Measurements from ENCODE around the gene DTNA. TPM values are rescaled to one million over a fixed set of nuclear protein-coding genes. Genes with fewer than 3 reads are reported as not detected.

DTNA gene
- total and polyA plus RNA-seq, 12 donors, result 6.3 to 43.9 (median 22.3) TPM

- DNase-seq, result no peak
- Histone ChIP-seq H3K9me3 (replicated peaks in 1 of 3) (no peaks in the 10 kb centered on the region), H3K4me1 (replicated peaks in 1 of 2) (no peaks in the 10 kb centered on the region), H3K27me3 (no peaks in the 10 kb centered on the region), H3K27ac (no peak overlapping the region), H3K36me3 (replicated peaks in 1 of 2) (no peaks in the 10 kb centered on the region), H3K4me3 (no peak overlapping the region)
- intact Hi-C loops (cut with DNase I), result no loop called here
- WGBS, 4 donors, result 86 to 95% (median 92%) methylated on average over 1 of the region's 1 CpG
- no peak for TF ChIP-seq POLR2A (IDR thresholded peaks at IDR 0.05)
- TF ChIP-seq CTCF (IDR thresholded peaks at IDR 0.05), result no peak
Measured at GRCh38 chr18:34844072-34844471, 134.0 kb downstream of the DTNA start.

- H3K27me3 ChIP-seq, result no peaks in the 10 kb centered on the region
- no peak overlapping the region for H3K4me3 ChIP-seq
- TF ChIP-seq CTCF (IDR thresholded peaks at IDR 0.05) (no peak), POLR2A (IDR thresholded peaks at IDR 0.05) (no peak)
- intact Hi-C loops (cut with DNase I), result no loop called here
- no peaks in the 10 kb centered on the region for H3K9me3 ChIP-seq (replicated peaks in 1 of 3)
- no peak for DNase-seq
- H3K36me3 ChIP-seq (replicated peaks in 1 of 2), result no peaks in the 10 kb centered on the region
- WGBS, 4 donors, result 80 to 87% (median 84%) methylated on average over 5 of the region's 5 CpGs
- H3K27ac ChIP-seq, result no peak overlapping the region
- no peaks in the 10 kb centered on the region for H3K4me1 ChIP-seq (replicated peaks in 1 of 2)
Measured at GRCh38 chr18:34844732-34845459, 134.8 kb downstream of the DTNA start.

GRCh38 chr18:34847408-34847807, 137.3 kb downstream of the DTNA start:
- DNase-seq, result no peak
- no peak for TF ChIP-seq CTCF (IDR thresholded peaks at IDR 0.05)
- TF ChIP-seq POLR2A (IDR thresholded peaks at IDR 0.05), result no peak
- Histone ChIP-seq H3K4me3 (no peak overlapping the region), H3K36me3 (replicated peaks in 1 of 2) (no peaks in the 10 kb centered on the region), H3K4me1 (replicated peaks in 1 of 2) (no peaks in the 10 kb centered on the region), H3K9me3 (replicated peaks in 1 of 3) (no peaks in the 10 kb centered on the region), H3K27ac (no peak overlapping the region), H3K27me3 (no peaks in the 10 kb centered on the region)
- intact Hi-C loops (cut with DNase I), result no loop called here

- intact Hi-C loops (cut with DNase I), result no loop called here
- H3K36me3 ChIP-seq (replicated peaks in 1 of 2), result no peaks in the 10 kb centered on the region
- no peak overlapping the region for H3K4me3 ChIP-seq
- H3K27me3 ChIP-seq, result no peaks in the 10 kb centered on the region
- no peaks in the 10 kb centered on the region for H3K9me3 ChIP-seq (replicated peaks in 1 of 3)
- H3K4me1 ChIP-seq (replicated peaks in 1 of 2), result no peaks in the 10 kb centered on the region
- no peak overlapping the region for H3K27ac ChIP-seq
- DNase-seq, result no peak
- no peak for TF ChIP-seq CTCF (IDR thresholded peaks at IDR 0.05)
- TF ChIP-seq POLR2A (IDR thresholded peaks at IDR 0.05), result no peak
- WGBS, 4 donors, result 79 to 87% (median 82%) methylated on average over 5 of the region's 5 CpGs
Measured at GRCh38 chr18:34848156-34848555, 138.1 kb downstream of the DTNA start.

Measured in adrenal gland (tissue), 12 donors.